K562 (cell line): ENCODE measurements around the gene COQ10B. TPM values are rescaled to one million over a fixed set of nuclear protein-coding genes. Genes with fewer than 3 reads are reported as not detected.

Source experiments
- CBX8 ChIP-seq: fragments of 200-600 bp; sonication (generic); IDR thresholded peaks from 2 replicates; pipeline ENCODE4 v1.6.1; 2012; ENCODE audit warnings: borderline replicate concordance, mixed run types, low read depth, mild to moderate bottlenecking, moderate library complexity, mixed read lengths, low read length, control low read depth, inconsistent platforms; ENCODE audit not compliant: poor library complexity, severe bottlenecking; ENCODE audit errors: extremely low read depth
- CEBPB ChIP-seq: fragments of 450-650 bp; IDR thresholded peaks from 2 replicates; pipeline ENCODE4 v1.6.1; 2016; ENCODE audit warnings: missing genetic modification characterization, missing compliant biosample characterization
- FOXJ2 ChIP-seq: fragments of 200-800 bp; sonication (Bioruptor generic); IDR thresholded peaks from 2 replicates; pipeline ENCODE4 v1.6.1; 2016; ENCODE audit warnings: missing genetic modification characterization, missing compliant biosample characterization
- MEF2D ChIP-seq: conservative IDR thresholded peaks from 2 replicates; pipeline ENCODE4 v1.6.1; 2016; ENCODE audit warnings: low read depth, missing genetic modification characterization, missing compliant biosample characterization
- SNIP1 ChIP-seq: fragments of 450-650 bp; IDR thresholded peaks from 2 replicates; pipeline ENCODE4 v1.7.1; 2017; ENCODE audit warnings: low read depth, mild to moderate bottlenecking
- THRAP3 ChIP-seq: fragments of 450-650 bp; IDR thresholded peaks from 2 replicates; pipeline ENCODE4 v1.6.1; 2016; ENCODE audit warnings: mild to moderate bottlenecking, inconsistent platforms, borderline replicate concordance
- ZNF41 ChIP-seq: fragments of 250-450 bp; sonication (Bioruptor Pico); conservative IDR thresholded peaks from 2 replicates; pipeline ENCODE4 v1.4.0; 2020; ENCODE audit warnings: mild to moderate bottlenecking
- ZNF589 ChIP-seq: fragments of 200-800 bp; sonication (Bioruptor generic); IDR thresholded peaks from 2 replicates; pipeline ENCODE4 v1.6.1; 2016; ENCODE audit warnings: low read depth, missing genetic modification characterization, missing compliant biosample characterization
- polyA plus RNA-seq, 8 experiments: library from polyadenylated mRNA; depleted of rRNA in 4 of 8; stranded (reverse) in 5 of 8; unstranded in 3 of 8; fragments of >200 nt; fragmentation: Nextera tagmentation in 2 of 8; fragmentation: Illumina TruSeq in 1 of 8; extraction: Ambion mirVana in 2 of 8; extraction: Trizol in 1 of 8; gene quantifications; 2 replicates each; pipeline versions ENCODE4 v1.2.1 to v1.2.3, GENCODE V29; 2011 to 2014; ENCODE audit warnings: inconsistent platforms in 1 of 8, missing spikeins in 1 of 8
- total RNA-seq, 7 experiments: library from RNA; depleted of rRNA in 6 of 7; stranded (reverse); fragments of >200 nt in 6 of 7; fragmentation: Illumina TruSeq in 2 of 7; extraction: Trizol in 2 of 7; gene quantifications; 2 replicates each; pipeline versions ENCODE4 v1.2.1 to v1.2.3, GENCODE V29; 2011 to 2021; ENCODE audit warnings: low replicate concordance in 1 of 7
- TF ChIP-seq, protein P1 (sequence below): fragments of 450-650 bp; IDR thresholded peaks from 2 replicates; pipeline ENCODE4 v1.6.1; 2016; ENCODE audit warnings: borderline replicate concordance
- TF ChIP-seq, protein P2 (sequence below): fragments of 450-650 bp; formaldehyde crosslinking; IDR thresholded peaks from 2 replicates; pipeline ENCODE4 v1.4.0; 2020; ENCODE audit warnings: mild to moderate bottlenecking, moderate library complexity

COQ10B gene
- total and polyA plus RNA-seq, 9 of the 15 experiments (the other 6 are each of a cell fraction or from before 2014, with no cell fraction given), result 3.1 to 13.1 (median 7.7) TPM

DNA sequence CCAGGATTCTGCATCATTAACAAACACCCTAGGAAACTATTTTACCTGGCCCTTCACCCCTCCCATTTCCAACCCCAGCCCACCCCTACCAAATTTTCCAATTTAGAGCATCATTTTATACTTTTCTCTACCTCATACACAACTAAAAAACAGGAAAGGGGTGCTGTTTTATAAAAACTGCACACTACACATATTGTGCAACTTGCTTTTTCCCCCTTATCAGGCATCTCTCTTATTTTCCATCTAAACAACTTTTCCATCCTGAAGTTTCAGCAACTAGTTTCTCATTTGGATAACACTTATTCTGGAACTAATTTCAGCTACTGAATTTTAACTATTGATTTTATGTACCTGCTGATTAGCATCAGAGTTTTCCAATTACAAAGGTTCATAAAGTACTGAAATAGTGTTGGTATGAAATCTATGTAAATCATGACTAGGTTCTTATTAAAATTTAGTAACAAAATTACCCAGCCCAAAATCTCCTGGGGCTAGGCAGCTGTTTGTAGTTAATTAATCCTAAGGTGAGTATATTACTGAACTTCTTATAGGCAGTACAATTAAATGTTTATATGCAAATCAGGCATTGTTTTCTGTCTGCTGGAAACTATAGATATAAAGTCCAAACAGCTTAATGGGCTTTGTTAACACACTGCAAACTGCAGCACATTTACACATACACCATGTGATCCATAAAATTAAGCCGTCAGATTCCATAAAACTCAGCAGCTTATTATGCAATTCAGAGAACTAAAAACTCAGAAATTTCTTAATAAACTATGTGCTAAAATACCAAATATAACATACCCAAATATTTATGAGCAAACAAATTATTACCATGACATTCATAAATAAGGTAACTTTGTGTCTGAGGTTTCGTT lies 26.4 kb upstream of the COQ10B start (continued):
- TF ChIP-seq ZNF589 (no peak), ZNF41 (CRISPR knock-in tag) (no peak), CBX8 (no peak), THRAP3 (no peak), MEF2D (no peak), CEBPB (tag) (peak; percentile 66), FOXJ2 (tag) (no peak), SNIP1 (no peak)
- TF ChIP-seq, protein P1, sequence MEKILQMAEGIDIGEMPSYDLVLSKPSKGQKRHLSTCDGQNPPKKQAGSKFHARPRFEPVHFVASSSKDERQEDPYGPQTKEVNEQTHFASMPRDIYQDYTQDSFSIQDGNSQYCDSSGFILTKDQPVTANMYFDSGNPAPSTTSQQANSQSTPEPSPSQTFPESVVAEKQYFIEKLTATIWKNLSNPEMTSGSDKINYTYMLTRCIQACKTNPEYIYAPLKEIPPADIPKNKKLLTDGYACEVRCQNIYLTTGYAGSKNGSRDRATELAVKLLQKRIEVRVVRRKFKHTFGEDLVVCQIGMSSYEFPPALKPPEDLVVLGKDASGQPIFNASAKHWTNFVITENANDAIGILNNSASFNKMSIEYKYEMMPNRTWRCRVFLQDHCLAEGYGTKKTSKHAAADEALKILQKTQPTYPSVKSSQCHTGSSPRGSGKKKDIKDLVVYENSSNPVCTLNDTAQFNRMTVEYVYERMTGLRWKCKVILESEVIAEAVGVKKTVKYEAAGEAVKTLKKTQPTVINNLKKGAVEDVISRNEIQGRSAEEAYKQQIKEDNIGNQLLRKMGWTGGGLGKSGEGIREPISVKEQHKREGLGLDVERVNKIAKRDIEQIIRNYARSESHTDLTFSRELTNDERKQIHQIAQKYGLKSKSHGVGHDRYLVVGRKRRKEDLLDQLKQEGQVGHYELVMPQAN, result no peak
- TF ChIP-seq, protein P2, sequence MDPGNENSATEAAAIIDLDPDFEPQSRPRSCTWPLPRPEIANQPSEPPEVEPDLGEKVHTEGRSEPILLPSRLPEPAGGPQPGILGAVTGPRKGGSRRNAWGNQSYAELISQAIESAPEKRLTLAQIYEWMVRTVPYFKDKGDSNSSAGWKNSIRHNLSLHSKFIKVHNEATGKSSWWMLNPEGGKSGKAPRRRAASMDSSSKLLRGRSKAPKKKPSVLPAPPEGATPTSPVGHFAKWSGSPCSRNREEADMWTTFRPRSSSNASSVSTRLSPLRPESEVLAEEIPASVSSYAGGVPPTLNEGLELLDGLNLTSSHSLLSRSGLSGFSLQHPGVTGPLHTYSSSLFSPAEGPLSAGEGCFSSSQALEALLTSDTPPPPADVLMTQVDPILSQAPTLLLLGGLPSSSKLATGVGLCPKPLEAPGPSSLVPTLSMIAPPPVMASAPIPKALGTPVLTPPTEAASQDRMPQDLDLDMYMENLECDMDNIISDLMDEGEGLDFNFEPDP (CRISPR knock-in tag), result no peak
